Suprapubic skin (tissue), 4 donors: Measurements from ENCODE around the gene ARX. TPM values are rescaled to one million over a fixed set of nuclear protein-coding genes. Genes with fewer than 3 reads are reported as not detected.

Source experiments
- DNase-seq, 2 donors: peaks; one replicate each; pipeline ENCODE4 v3.0.0-alpha.2; 2019; ENCODE audit warnings: low spot score in 2 of 2
- H3K27ac ChIP-seq: fragments of 200-600 bp; sonication (generic); one replicate; pipeline ENCODE4 v1.5.1; 2019
- H3K27me3 ChIP-seq: fragments of 200-600 bp; sonication (generic); one replicate; pipeline ENCODE4 v1.5.1; 2019
- H3K36me3 ChIP-seq: fragments of 200-600 bp; sonication (generic); one replicate; pipeline ENCODE4 v1.5.1; 2019
- H3K4me1 ChIP-seq: fragments of 200-600 bp; sonication (generic); one replicate; pipeline ENCODE4 v1.5.1; 2019
- H3K4me3 ChIP-seq: fragments of 200-600 bp; sonication (generic); one replicate; pipeline ENCODE4 v1.5.1; 2019; ENCODE audit warnings: mild to moderate bottlenecking
- H3K9me3 ChIP-seq: fragments of 200-600 bp; sonication (generic); one replicate; pipeline ENCODE4 v1.5.1; 2019
- CTCF ChIP-seq, 2 donors: fragments of 200-600 bp in 1 of 2; fragments of 450-650 bp in 1 of 2; sonication (generic) in 1 of 2; IDR thresholded peaks; one replicate each; pipeline ENCODE4 v1.5.1; 2016 to 2019; ENCODE audit warnings: antibody characterized with exemption in 2 of 2, mild to moderate bottlenecking in 1 of 2, moderate library complexity in 1 of 2
- EP300 ChIP-seq: sonication (generic); formaldehyde crosslinking; IDR thresholded peaks from one replicate; pipeline ENCODE4 v1.6.1; 2017; ENCODE audit warnings: antibody characterized with exemption
- POLR2A ChIP-seq, 2 donors: fragments of 450-650 bp; IDR thresholded peaks; one replicate each; pipeline ENCODE4 v1.6.1; 2017; ENCODE audit warnings: antibody characterized with exemption in 2 of 2, mild to moderate bottlenecking in 2 of 2, moderate library complexity in 2 of 2
- POLR2AphosphoS5 ChIP-seq, 3 donors: sonication (generic); formaldehyde crosslinking; IDR thresholded peaks; one replicate each; pipeline ENCODE4 v1.6.1; 2017; ENCODE audit warnings: antibody characterized with exemption in 3 of 3
- WGBS: methylation state at CpG from one replicate; pipeline ENCODE4 v1.1.5; 2018; 5-methylcytosine and 5-hydroxymethylcytosine counted together
- total RNA-seq, 4 donors: library from RNA; depleted of rRNA; stranded (reverse); fragments of >200 nt; gene quantifications; one replicate each; pipeline ENCODE4 v1.1.0, GENCODE V29; 2016

ARX gene
- total RNA-seq, 4 donors from 2014 or later = 0.15 TPM; not detected in 3

GRCh38 chrX:25004485-25005032 is 11.2 kb downstream of the ARX start:
- DNase-seq = no peak
- Histone ChIP-seq H3K27me3 (peaks cover 69% of the 10 kb centered on the region), H3K4me3 (peak overlapping the region; percentile 38), H3K36me3 (no peaks in the 10 kb centered on the region), H3K27ac (no peak overlapping the region), H3K4me1 (peaks cover 36% of the 10 kb centered on the region), H3K9me3 (no peaks in the 10 kb centered on the region)
- WGBS = 22% methylated on average over 21 of the region's 59 CpGs
- no peak for TF ChIP-seq POLR2AphosphoS5 (IDR thresholded peaks at IDR 0.05)
- no peak for TF ChIP-seq CTCF (IDR thresholded peaks at IDR 0.05)
- no peak for TF ChIP-seq EP300
- no peak for TF ChIP-seq POLR2A (IDR thresholded peaks at IDR 0.05)

DNA sequence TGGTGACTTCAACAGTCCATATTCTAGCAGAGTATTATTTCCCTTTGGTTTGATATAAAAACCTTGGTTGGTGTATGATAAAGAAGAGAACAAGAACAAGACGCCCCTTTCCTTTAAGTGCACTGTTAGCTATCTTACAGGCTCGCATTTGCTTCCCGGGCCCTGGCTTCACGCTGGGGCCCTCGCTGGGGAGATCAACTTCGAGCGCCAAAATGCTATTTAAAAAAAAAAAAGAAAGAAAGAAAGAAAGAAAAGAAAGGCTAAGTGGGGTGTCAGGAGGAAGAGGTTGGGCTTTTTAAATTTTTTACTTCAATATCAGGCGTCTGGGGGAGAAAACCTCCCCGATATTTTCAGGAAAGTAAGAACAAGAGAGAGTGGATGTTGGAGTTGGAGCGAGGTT is 11.7 kb downstream of the ARX start:
- no peak overlapping the region for H3K27ac ChIP-seq
- H3K4me1 ChIP-seq = peaks cover 36% of the 10 kb centered on the region
- H3K9me3 ChIP-seq = no peaks in the 10 kb centered on the region
- no peaks in the 10 kb centered on the region for H3K36me3 ChIP-seq
- H3K27me3 ChIP-seq = peaks cover 64% of the 10 kb centered on the region
- no peak overlapping the region for H3K4me3 ChIP-seq
- 26% methylated on average over 10 of the region's 10 CpGs for WGBS
- TF ChIP-seq EP300 (no peak), CTCF (IDR thresholded peaks at IDR 0.05) (no peak), POLR2AphosphoS5 (IDR thresholded peaks at IDR 0.05) (no peak)
- no peak for DNase-seq

DNA sequence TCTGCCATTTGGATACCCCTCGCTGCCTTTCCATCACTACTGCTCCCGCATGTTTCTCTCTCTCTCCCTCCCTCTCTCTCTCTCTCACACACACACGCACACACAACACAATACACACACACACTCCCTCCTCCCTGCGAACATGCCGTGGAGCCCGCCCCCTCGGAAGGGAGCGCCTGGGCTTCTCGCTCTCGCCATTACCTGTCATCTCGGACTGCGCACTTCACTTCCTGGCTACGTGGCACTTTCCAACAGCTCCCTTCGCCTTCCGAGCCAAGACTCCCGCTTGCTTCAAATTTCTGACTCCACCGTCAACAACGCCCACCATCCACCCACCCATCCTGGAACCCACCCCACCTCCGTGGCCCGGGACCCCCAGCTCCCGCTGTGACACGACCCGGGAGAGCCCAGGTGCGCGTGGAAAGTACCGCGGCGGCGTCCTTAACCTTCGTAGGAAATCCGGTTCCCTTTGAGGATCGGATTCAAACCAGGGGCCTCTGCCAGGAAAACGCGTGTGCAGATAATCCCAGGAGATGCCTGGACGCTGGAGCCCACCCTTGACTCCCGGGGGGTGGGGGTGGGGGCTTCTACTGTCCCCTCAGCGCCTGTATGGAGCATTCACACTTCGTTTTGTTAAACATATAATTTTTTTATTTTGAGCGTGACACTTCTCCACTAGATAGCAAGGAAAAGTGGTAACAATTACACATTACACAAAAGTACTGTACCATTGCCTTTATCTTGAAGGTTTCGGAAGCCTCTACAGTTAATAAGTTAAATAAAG is 12.5 kb downstream of the ARX start:
- H3K27me3 ChIP-seq = peaks cover 57% of the 10 kb centered on the region
- H3K4me1 ChIP-seq = peaks cover 36% of the 10 kb centered on the region
- H3K27ac ChIP-seq = no peak overlapping the region
- no peak for DNase-seq
- no peaks in the 10 kb centered on the region for H3K36me3 ChIP-seq
- 35% methylated on average over 40 of the region's 40 CpGs for WGBS
- no peaks in the 10 kb centered on the region for H3K9me3 ChIP-seq
- TF ChIP-seq EP300 = no peak
- TF ChIP-seq CTCF (IDR thresholded peaks at IDR 0.05) = no peak
- no peak for TF ChIP-seq POLR2A (IDR thresholded peaks at IDR 0.05)
- TF ChIP-seq POLR2AphosphoS5 (IDR thresholded peaks at IDR 0.05) = no peak
- H3K4me3 ChIP-seq = peak overlapping the region; percentile 29

GRCh38 chrX:25002661-25003020 is 13.1 kb downstream of the ARX start:
- peak overlapping the region; percentile 29 for H3K4me3 ChIP-seq
- peaks cover 51% of the 10 kb centered on the region for H3K27me3 ChIP-seq
- no peaks in the 10 kb centered on the region for H3K9me3 ChIP-seq
- TF ChIP-seq POLR2A (IDR thresholded peaks at IDR 0.05) = no peak
- no peak for TF ChIP-seq CTCF (IDR thresholded peaks at IDR 0.05)
- TF ChIP-seq POLR2AphosphoS5 (IDR thresholded peaks at IDR 0.05) = no peak
- TF ChIP-seq EP300 = no peak
- peaks cover 36% of the 10 kb centered on the region for H3K4me1 ChIP-seq
- 21% methylated on average over 22 of the region's 33 CpGs for WGBS
- H3K36me3 ChIP-seq = no peaks in the 10 kb centered on the region
- no peak for DNase-seq
- no peak overlapping the region for H3K27ac ChIP-seq

DNA sequence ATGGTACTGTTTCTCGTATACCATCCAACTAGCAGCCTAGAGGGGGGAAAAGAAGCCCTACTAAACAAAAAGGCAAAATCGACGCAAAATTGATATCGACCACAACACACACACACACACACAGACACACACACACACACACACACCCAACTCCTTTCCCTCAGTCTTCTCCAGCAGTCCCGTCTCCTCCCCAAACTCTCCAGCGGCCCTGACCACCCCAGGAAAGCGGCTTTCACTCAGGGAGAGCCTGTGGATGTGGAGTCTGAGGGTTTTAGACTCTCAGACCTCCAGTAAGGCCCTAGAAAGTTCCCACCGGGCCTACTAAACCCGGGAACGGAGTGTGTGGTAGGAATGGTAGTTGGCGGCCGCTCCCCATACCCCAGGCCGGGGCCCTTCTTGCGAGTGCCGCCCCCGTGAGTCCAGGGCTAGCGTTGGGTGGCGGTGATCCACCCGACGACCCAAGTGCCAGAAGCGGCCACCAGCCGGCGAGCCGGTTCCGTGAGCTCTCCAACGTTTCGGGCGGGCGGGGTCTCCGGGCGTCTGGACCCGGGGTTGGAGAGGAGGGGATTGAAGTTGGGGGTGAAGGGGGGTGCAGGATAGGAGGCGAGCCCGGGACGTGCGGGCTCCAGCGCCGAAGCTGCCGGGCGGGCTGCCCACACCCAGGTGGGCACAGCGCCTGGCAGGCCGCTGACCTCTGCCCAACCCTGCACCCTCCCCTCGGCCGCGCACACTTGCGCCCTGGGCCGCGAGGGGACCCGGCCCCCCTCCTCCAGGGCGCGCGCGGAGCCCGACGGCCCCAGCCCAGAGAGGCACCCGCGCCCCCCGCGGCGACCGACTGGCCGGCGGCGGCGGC is 13.7 kb downstream of the ARX start:
- 53% methylated on average over 24 of the region's 65 CpGs for WGBS
- no peak for DNase-seq
- H3K27ac ChIP-seq = no peak overlapping the region
- H3K9me3 ChIP-seq = no peaks in the 10 kb centered on the region
- H3K27me3 ChIP-seq = peaks cover 45% of the 10 kb centered on the region
- no peaks in the 10 kb centered on the region for H3K36me3 ChIP-seq
- peak overlapping the region; percentile 29 for H3K4me3 ChIP-seq
- TF ChIP-seq CTCF (IDR thresholded peaks at IDR 0.05) = no peak
- no peak for TF ChIP-seq EP300
- no peak for TF ChIP-seq POLR2A (IDR thresholded peaks at IDR 0.05)
- TF ChIP-seq POLR2AphosphoS5 (IDR thresholded peaks at IDR 0.05) = no peak
- peaks cover 32% of the 10 kb centered on the region for H3K4me1 ChIP-seq
